MM.1S (cell line): Measurements from ENCODE around the gene TIMM44.

Experiments used
- EZH2phosphoT487 ChIP-seq: fragments of 300-600 bp; sonication (generic); IDR thresholded peaks from 2 replicates; pipeline ENCODE4 v1.6.1; 2018; ENCODE audit warnings: antibody characterized with exemption, low read length
- TF ChIP-seq, protein P1 (sequence below): fragments of 300-600 bp; sonication (generic); IDR thresholded peaks from 2 replicates; pipeline ENCODE4 v1.5.1; 2016; ENCODE audit warnings: antibody characterized with exemption, low read length, mixed read lengths

DNA sequence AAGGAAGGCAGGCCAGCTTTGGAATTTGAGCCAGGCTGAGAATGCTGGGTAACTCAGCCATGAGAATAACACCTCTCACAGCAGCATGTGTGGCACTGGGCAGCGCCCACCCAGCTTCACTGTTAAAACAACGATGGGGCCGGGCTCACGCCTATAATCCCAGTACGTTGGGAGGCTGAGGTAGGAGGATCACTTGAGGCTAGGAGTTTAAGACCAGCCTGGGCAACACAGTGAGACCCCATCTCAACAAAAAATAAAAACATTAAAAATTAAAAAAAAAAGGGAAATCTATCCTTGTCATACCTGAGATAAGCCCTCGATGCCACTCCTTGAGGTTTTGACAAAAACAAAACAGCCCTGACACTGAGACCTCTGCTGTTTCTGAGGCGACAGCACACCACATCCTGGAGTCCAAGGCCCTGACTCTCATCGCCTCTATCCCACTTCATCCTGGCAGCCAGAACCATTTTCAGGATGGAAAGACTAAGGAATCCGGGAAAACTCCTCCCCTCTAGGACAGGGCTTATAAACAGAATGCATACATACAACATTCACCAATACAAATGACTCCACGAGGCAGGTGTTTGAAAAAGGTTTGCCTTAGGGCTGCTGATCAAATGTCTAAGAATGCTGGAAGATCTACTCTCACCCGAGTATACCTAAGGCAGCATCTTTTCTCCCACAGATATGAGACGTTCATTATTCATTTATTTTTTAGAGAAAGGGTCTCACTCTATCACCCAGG lies 22.6 kb upstream of the TIMM44 start:
- TF ChIP-seq, protein P1, sequence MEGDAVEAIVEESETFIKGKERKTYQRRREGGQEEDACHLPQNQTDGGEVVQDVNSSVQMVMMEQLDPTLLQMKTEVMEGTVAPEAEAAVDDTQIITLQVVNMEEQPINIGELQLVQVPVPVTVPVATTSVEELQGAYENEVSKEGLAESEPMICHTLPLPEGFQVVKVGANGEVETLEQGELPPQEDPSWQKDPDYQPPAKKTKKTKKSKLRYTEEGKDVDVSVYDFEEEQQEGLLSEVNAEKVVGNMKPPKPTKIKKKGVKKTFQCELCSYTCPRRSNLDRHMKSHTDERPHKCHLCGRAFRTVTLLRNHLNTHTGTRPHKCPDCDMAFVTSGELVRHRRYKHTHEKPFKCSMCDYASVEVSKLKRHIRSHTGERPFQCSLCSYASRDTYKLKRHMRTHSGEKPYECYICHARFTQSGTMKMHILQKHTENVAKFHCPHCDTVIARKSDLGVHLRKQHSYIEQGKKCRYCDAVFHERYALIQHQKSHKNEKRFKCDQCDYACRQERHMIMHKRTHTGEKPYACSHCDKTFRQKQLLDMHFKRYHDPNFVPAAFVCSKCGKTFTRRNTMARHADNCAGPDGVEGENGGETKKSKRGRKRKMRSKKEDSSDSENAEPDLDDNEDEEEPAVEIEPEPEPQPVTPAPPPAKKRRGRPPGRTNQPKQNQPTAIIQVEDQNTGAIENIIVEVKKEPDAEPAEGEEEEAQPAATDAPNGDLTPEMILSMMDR, result no peak
- TF ChIP-seq EZH2phosphoT487, result no peak
